ENCODE data around the gene ELMO1.

- TF ChIP-seq POLR2AphosphoS5 (IDR thresholded peaks at IDR 0.05; ENCODE audit: low read depth) (no peak), JUNB (IDR thresholded peaks at IDR 0.05; ENCODE audit: unreplicated experiment) (no peak), EZH2 (IDR thresholded peaks at IDR 0.05; ENCODE audit: low read depth, unreplicated experiment) (no peak), REST (IDR thresholded peaks at IDR 0.05; ENCODE audit: unreplicated experiment) (no peak), CREB1 (CRISPR knock-in tag; IDR thresholded peaks at IDR 0.05; ENCODE audit: low read depth) (no peak)
- TF ChIP-seq, protein P1, sequence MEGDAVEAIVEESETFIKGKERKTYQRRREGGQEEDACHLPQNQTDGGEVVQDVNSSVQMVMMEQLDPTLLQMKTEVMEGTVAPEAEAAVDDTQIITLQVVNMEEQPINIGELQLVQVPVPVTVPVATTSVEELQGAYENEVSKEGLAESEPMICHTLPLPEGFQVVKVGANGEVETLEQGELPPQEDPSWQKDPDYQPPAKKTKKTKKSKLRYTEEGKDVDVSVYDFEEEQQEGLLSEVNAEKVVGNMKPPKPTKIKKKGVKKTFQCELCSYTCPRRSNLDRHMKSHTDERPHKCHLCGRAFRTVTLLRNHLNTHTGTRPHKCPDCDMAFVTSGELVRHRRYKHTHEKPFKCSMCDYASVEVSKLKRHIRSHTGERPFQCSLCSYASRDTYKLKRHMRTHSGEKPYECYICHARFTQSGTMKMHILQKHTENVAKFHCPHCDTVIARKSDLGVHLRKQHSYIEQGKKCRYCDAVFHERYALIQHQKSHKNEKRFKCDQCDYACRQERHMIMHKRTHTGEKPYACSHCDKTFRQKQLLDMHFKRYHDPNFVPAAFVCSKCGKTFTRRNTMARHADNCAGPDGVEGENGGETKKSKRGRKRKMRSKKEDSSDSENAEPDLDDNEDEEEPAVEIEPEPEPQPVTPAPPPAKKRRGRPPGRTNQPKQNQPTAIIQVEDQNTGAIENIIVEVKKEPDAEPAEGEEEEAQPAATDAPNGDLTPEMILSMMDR (conservative IDR thresholded peaks at IDR 0.05; ENCODE audit: low read depth in 2 of 2) = no peak
Observed at GRCh38 chr7:36861656-36862055, 587.0 kb downstream of the ELMO1 start.

Data from GM23338 (cell line).